PC-9 (cell line): ENCODE data around the gene SCRN1.

Experiments used
- EZH2 ChIP-seq: fragments of 200-600 bp; sonication (generic); IDR thresholded peaks from 2 replicates; pipeline ENCODE4 v1.8.0; 2017; ENCODE audit warnings: antibody characterized with exemption, low read depth
- TF ChIP-seq, protein P1 (sequence below): fragments of 200-600 bp; sonication (generic); conservative IDR thresholded peaks from 2 replicates; pipeline ENCODE4 v1.6.1; 2017; ENCODE audit warnings: mixed run types, antibody characterized with exemption, mild to moderate bottlenecking, moderate library complexity

DNA sequence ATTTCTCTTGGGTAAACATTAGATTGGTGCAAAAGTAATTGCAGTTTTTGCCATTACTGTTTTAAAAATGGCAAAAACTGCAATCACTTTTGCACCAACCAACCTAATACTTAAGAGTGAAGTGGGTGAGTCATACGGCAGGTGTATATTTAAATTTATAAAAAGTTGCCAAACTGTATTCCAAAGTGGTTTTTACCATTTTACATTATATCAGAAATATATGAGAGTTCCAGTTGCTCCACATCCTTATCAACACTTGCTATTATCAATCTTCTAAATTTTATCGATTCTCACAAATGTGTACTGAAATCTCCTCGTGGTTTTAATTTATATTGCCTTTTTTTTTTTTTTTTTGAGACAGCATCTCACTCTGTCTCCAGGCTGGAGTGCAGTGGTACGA lies 3.5 kb upstream of the SCRN1 start:
- TF ChIP-seq, protein P1, sequence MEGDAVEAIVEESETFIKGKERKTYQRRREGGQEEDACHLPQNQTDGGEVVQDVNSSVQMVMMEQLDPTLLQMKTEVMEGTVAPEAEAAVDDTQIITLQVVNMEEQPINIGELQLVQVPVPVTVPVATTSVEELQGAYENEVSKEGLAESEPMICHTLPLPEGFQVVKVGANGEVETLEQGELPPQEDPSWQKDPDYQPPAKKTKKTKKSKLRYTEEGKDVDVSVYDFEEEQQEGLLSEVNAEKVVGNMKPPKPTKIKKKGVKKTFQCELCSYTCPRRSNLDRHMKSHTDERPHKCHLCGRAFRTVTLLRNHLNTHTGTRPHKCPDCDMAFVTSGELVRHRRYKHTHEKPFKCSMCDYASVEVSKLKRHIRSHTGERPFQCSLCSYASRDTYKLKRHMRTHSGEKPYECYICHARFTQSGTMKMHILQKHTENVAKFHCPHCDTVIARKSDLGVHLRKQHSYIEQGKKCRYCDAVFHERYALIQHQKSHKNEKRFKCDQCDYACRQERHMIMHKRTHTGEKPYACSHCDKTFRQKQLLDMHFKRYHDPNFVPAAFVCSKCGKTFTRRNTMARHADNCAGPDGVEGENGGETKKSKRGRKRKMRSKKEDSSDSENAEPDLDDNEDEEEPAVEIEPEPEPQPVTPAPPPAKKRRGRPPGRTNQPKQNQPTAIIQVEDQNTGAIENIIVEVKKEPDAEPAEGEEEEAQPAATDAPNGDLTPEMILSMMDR: no peak
- TF ChIP-seq EZH2: no peak
